GM12878 (cell line): Measurements from ENCODE around the gene FCN2. TPM values are rescaled to one million over a fixed set of nuclear protein-coding genes. Genes with fewer than 3 reads are reported as not detected.

Source experiments
- ATAC-seq: fragments of 200-7000 bp; cut with Tn5 transposase; 3 replicates; pipeline ENCODE4 v1.9.1; 2020; ENCODE audit warnings: mild to moderate bottlenecking, moderate library complexity
- BruUV-seq: library from RNA; stranded (reverse); fragments of 400-500 nt; replicated peaks from 2 replicates; lab custom pipeline; 2021; lab: Mats Ljungman, UMichigan
- CTCF ChIA-PET: fragments of 300-600 bp; sonication (Branson Sonifier 250); formaldehyde crosslinking; extraction: SDS; loops from one replicate; lab custom pipeline; 2021; ENCODE audit warnings: inconsistent platforms; lab: Yijun Ruan, JAX
- POLR2A ChIA-PET: fragments of 350-600 bp; formaldehyde crosslinking; extraction: SDS; loops from one replicate; lab custom pipeline; 2021; ENCODE audit warnings: inconsistent platforms; lab: Charles Lee
- RAD21 ChIA-PET: fragments of 300-600 bp; sonication (Branson Sonifier 250); formaldehyde crosslinking; loops from one replicate; lab custom pipeline; 2023; ENCODE audit warnings: antibody characterized with exemption; ENCODE audit not compliant: unreplicated experiment; lab: Charles Lee
- SMC1A ChIA-PET: fragments of 300-600 bp; sonication (Branson Sonifier 250); formaldehyde crosslinking; loops from one replicate; lab custom pipeline; 2023; ENCODE audit not compliant: unreplicated experiment, uncharacterized antibody; lab: Charles Lee
- DNase-seq: peaks from one replicate; pipeline ENCODE4 v3.0.0-alpha.2; 2011; ENCODE audit warnings: low read depth, low spot score
- FAIRE-seq: peaks from 3 replicates; lab custom pipeline; 2011; peaks lifted over from hg19 to GRCh38; lab: Jason Lieb, UNC
- H2AFZ ChIP-seq: 2 replicates; pipeline ENCODE4 v1.6.0; 2011; ENCODE audit warnings: low read depth, low read length, control low read depth; ENCODE audit not compliant: control insufficient read depth
- H3K27ac ChIP-seq: 2 replicates; pipeline ENCODE4 v1.5.1; 2011; ENCODE audit warnings: control low read depth; ENCODE audit not compliant: control insufficient read depth, insufficient read depth
- H3K27me3 ChIP-seq, 2 experiments: replicated peaks in 1 of 2; 2 replicates each; pipeline versions ENCODE4 v1.6.0 to v1.6.1; 2011; ENCODE audit warnings: low read length in 1 of 2; ENCODE audit not compliant: control insufficient read depth in 2 of 2, insufficient read depth in 2 of 2
- H3K36me3 ChIP-seq, 2 experiments: 2 replicates each; pipeline ENCODE4 v1.5.1; 2011; ENCODE audit warnings: low read length in 1 of 2; ENCODE audit not compliant: control insufficient read depth in 2 of 2, insufficient read depth in 2 of 2
- H3K4me1 ChIP-seq: 2 replicates; pipeline ENCODE4 v1.6.1; 2011; ENCODE audit warnings: mild to moderate bottlenecking, low read length, moderate library complexity, mixed read lengths; ENCODE audit not compliant: control insufficient read depth, insufficient read depth
- H3K4me2 ChIP-seq: 2 replicates; pipeline ENCODE4 v1.6.0; 2011; ENCODE audit warnings: control low read depth; ENCODE audit not compliant: control insufficient read depth, insufficient read depth
- H3K4me3 ChIP-seq: fragments of 200-600 bp; sonication (generic); 2 replicates; pipeline ENCODE4 v1.5.1; 2016
- H3K79me2 ChIP-seq: 2 replicates; pipeline ENCODE4 v1.6.0; 2011; ENCODE audit warnings: low read length; ENCODE audit not compliant: control insufficient read depth, insufficient read depth
- H3K9ac ChIP-seq: 2 replicates; pipeline ENCODE4 v1.8.0; 2011; ENCODE audit warnings: low read length, control low read depth, mixed read lengths; ENCODE audit not compliant: control insufficient read depth, insufficient read depth
- H3K9me3 ChIP-seq: replicated peaks from 3 replicates; pipeline ENCODE4 v1.5.1; 2011; ENCODE audit warnings: mild to moderate bottlenecking, low read length; ENCODE audit not compliant: control insufficient read depth, insufficient read depth
- H4K20me1 ChIP-seq: 2 replicates; pipeline ENCODE4 v1.6.0; 2011; ENCODE audit not compliant: control insufficient read depth, insufficient read depth
- CHD4 ChIP-seq: fragments of 200-600 bp; sonication (generic); IDR thresholded peaks from 2 replicates; pipeline ENCODE4 v1.6.1; 2016; ENCODE audit warnings: mild to moderate bottlenecking
- IKZF2 ChIP-seq, 2 experiments: fragments of 450-650 bp; IDR thresholded peaks; 2 replicates each; pipeline ENCODE4 v1.6.1; 2017; ENCODE audit warnings: mild to moderate bottlenecking in 2 of 2, moderate library complexity in 2 of 2
- NR2C1 ChIP-seq: fragments of 450-650 bp; IDR thresholded peaks from 2 replicates; pipeline ENCODE4 v1.6.1; 2017; ENCODE audit warnings: antibody characterized with exemption, mild to moderate bottlenecking, moderate library complexity
- NR2C2 ChIP-seq: IDR thresholded peaks from 2 replicates; pipeline ENCODE4 v1.6.1; 2011; ENCODE audit warnings: borderline replicate concordance, low read depth; ENCODE audit not compliant: control insufficient read depth, insufficient read length
- ZNF24 ChIP-seq: fragments of 450-650 bp; IDR thresholded peaks from 2 replicates; pipeline ENCODE4 v1.6.1; 2017; ENCODE audit warnings: antibody characterized with exemption, mild to moderate bottlenecking
- WGBS: methylation state at CpG from one replicate; pipeline ENCODE4 v1.1.6; 2016; ENCODE audit warnings: low lambda C conversion rate; ENCODE audit not compliant: insufficient replicate concordance, insufficient coverage; ENCODE audit errors: missing lambda C conversion rate; 5-methylcytosine and 5-hydroxymethylcytosine counted together
- in situ Hi-C: fragments of 300-500 bp; cut with MboI; formaldehyde crosslinking; loops from 9 replicates; pipeline ENCODE4 v1.14.3; 2018; ENCODE audit warnings: mixed read lengths
- intact Hi-C: fragments of 100-400 bp; cut with micrococcal nuclease; formaldehyde crosslinking; loops from one replicate; pipeline ENCODE4 v1.14.2; 2022; ENCODE audit not compliant: unreplicated experiment
- polyA plus RNA-seq, 11 experiments: library from polyadenylated mRNA; depleted of rRNA in 4 of 11; unstranded in 6 of 11; stranded (reverse) in 5 of 11; fragments of >200 nt; fragmentation: Nextera tagmentation in 4 of 11; fragmentation: Illumina TruSeq in 1 of 11; extraction: Ambion mirVana in 4 of 11; extraction: Trizol in 1 of 11; gene quantifications; 1 replicate in 1 of 11; 2 replicates in 10 of 11; pipeline versions ENCODE4 v1.2.1 to v1.2.3, GENCODE V29; 2011 to 2016; ENCODE audit warnings: inconsistent platforms in 2 of 11, missing spikeins in 2 of 11, low read depth in 1 of 11
- total RNA-seq, 4 experiments: library from RNA; depleted of rRNA in 3 of 4; stranded (reverse); fragments of >200 nt in 3 of 4; fragmentation: Illumina TruSeq in 1 of 4; extraction: Trizol in 1 of 4; gene quantifications; 2 replicates each; pipeline versions ENCODE4 v1.2.1 to v1.2.3, GENCODE V29; 2013 to 2021
- TF ChIP-seq, protein P1 (sequence below): fragments of 450-650 bp; IDR thresholded peaks from 2 replicates; pipeline ENCODE4 v1.6.1; 2016; ENCODE audit warnings: mild to moderate bottlenecking, moderate library complexity, borderline replicate concordance
- TF ChIP-seq, protein P2 (sequence below): fragments of 150-350 bp; IDR thresholded peaks from 2 replicates; pipeline ENCODE4 v1.6.1; 2016; ENCODE audit warnings: low read depth, low read length

Gene FCN2
- total and polyA plus RNA-seq, 10 of the 15 experiments (the other 5 are each of a cell fraction or from before 2014, with no cell fraction given): not detected

DNA sequence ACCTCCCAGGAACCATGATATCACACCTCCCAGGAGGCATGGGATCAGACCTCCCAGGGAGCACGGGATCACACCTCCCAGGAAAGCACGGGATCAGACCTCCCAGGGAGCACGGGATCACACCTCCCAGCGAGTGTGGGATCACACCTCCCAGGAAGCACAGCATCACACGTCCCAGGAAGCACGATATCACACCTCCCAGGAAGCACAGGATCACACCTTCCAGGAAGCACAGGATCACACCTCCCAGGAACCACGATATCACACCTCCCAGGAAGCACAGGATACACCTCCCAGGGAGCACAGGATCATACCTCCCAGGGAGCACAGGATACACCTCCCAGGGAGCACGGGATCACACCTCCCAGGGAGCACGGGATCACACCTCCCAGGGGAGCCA, 30.0 kb upstream of the FCN2 start:
- in situ Hi-C loops: no loop called here
- no peaks in the 10 kb centered on the region for H4K20me1 ChIP-seq
- peaks cover 10% of the 10 kb centered on the region; the same call in 2 of the 3 replicates for H3K9me3 ChIP-seq
- 0 out of 2 replicates have a peak, but pooled peaks cover 3% of the 10 kb centered on the region for H3K4me1 ChIP-seq
- no peak for DNase-seq
- no peak overlapping the region for H3K4me3 ChIP-seq
- ChIA-PET POLR2A (no interaction called here), CTCF (no interaction called here), RAD21 (no interaction called here), SMC1A (no interaction called here)
- WGBS: 58% methylated on average over 8 of the region's 9 CpGs
- no peak overlapping the region for H3K27ac ChIP-seq
- BruUV-seq: no TSS peak
- FAIRE-seq: no peak
- H3K36me3 ChIP-seq: no peaks in the 10 kb centered on the region
- intact Hi-C loops: no loop called here
- H3K4me2 ChIP-seq: no peak overlapping the region
- no peak for TF ChIP-seq NR2C1
- TF ChIP-seq, protein P1, sequence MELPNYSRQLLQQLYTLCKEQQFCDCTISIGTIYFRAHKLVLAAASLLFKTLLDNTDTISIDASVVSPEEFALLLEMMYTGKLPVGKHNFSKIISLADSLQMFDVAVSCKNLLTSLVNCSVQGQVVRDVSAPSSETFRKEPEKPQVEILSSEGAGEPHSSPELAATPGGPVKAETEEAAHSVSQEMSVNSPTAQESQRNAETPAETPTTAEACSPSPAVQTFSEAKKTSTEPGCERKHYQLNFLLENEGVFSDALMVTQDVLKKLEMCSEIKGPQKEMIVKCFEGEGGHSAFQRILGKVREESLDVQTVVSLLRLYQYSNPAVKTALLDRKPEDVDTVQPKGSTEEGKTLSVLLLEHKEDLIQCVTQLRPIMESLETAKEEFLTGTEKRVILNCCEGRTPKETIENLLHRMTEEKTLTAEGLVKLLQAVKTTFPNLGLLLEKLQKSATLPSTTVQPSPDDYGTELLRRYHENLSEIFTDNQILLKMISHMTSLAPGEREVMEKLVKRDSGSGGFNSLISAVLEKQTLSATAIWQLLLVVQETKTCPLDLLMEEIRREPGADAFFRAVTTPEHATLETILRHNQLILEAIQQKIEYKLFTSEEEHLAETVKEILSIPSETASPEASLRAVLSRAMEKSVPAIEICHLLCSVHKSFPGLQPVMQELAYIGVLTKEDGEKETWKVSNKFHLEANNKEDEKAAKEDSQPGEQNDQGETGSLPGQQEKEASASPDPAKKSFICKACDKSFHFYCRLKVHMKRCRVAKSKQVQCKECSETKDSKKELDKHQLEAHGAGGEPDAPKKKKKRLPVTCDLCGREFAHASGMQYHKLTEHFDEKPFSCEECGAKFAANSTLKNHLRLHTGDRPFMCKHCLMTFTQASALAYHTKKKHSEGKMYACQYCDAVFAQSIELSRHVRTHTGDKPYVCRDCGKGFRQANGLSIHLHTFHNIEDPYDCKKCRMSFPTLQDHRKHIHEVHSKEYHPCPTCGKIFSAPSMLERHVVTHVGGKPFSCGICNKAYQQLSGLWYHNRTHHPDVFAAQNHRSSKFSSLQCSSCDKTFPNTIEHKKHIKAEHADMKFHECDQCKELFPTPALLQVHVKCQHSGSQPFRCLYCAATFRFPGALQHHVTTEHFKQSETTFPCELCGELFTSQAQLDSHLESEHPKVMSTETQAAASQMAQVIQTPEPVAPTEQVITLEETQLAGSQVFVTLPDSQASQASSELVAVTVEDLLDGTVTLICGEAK: no peak
- TF ChIP-seq NR2C2: no peak
- TF ChIP-seq ZNF24: no peak
- no peak for TF ChIP-seq CHD4
- TF ChIP-seq, protein P2, sequence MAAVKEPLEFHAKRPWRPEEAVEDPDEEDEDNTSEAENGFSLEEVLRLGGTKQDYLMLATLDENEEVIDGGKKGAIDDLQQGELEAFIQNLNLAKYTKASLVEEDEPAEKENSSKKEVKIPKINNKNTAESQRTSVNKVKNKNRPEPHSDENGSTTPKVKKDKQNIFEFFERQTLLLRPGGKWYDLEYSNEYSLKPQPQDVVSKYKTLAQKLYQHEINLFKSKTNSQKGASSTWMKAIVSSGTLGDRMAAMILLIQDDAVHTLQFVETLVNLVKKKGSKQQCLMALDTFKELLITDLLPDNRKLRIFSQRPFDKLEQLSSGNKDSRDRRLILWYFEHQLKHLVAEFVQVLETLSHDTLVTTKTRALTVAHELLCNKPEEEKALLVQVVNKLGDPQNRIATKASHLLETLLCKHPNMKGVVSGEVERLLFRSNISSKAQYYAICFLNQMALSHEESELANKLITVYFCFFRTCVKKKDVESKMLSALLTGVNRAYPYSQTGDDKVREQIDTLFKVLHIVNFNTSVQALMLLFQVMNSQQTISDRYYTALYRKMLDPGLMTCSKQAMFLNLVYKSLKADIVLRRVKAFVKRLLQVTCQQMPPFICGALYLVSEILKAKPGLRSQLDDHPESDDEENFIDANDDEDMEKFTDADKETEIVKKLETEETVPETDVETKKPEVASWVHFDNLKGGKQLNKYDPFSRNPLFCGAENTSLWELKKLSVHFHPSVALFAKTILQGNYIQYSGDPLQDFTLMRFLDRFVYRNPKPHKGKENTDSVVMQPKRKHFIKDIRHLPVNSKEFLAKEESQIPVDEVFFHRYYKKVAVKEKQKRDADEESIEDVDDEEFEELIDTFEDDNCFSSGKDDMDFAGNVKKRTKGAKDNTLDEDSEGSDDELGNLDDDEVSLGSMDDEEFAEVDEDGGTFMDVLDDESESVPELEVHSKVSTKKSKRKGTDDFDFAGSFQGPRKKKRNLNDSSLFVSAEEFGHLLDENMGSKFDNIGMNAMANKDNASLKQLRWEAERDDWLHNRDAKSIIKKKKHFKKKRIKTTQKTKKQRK: no peak
- no peak for TF ChIP-seq IKZF2 (IDR thresholded peaks at IDR 0.05)
- H3K79me2 ChIP-seq: no peaks in the 10 kb centered on the region
- H3K9ac ChIP-seq: no peak overlapping the region
- ATAC-seq: no peak
- no peak overlapping the region for H2AFZ ChIP-seq
- H3K27me3 ChIP-seq: no peaks in the 10 kb centered on the region
